ENCODE data around the gene ANK2. TPM values are rescaled to one million over a fixed set of nuclear protein-coding genes. Genes with fewer than 3 reads are reported as not detected.

The ANK2 gene
- total RNA-seq, 4 donors from 2014 or later, result 25.9 to 64.4 (median 55.4) TPM

GRCh38 chr4:113056318-113056717 lies 6.9 kb downstream of the ANK2 start:
- Histone ChIP-seq H3K36me3 (no peaks in the 10 kb centered on the region), H3K27me3 (no peaks in the 10 kb centered on the region), H3K4me3 (replicated peaks in 1 of 3) (no peak overlapping the region), H3K9me3 (no peaks in the 10 kb centered on the region), H3K4me1 (no peaks in the 10 kb centered on the region), H3K27ac (no peak overlapping the region)
- TF ChIP-seq CTCF (IDR thresholded peaks at IDR 0.05), result no peak
- TF ChIP-seq POLR2A (IDR thresholded peaks at IDR 0.05), result no peak
- no peak for DNase-seq
- 84 to 85% methylated on average over 2 of the region's 2 CpGs for WGBS, 2 donors
- intact Hi-C loops (cut with DNase I), result no loop called here

- H3K9me3 ChIP-seq, result no peaks in the 10 kb centered on the region
- WGBS, 2 donors, result 95 to 98% methylated on average over 1 of the region's 1 CpG
- no peaks in the 10 kb centered on the region for H3K27me3 ChIP-seq
- no peak for TF ChIP-seq POLR2A (IDR thresholded peaks at IDR 0.05)
- no peak for TF ChIP-seq CTCF (IDR thresholded peaks at IDR 0.05)
- no peaks in the 10 kb centered on the region for H3K4me1 ChIP-seq
- intact Hi-C loops (cut with DNase I), result no loop called here
- H3K27ac ChIP-seq, result no peak overlapping the region
- no peak overlapping the region for H3K4me3 ChIP-seq (replicated peaks in 1 of 3)
- DNase-seq, result no peak
- H3K36me3 ChIP-seq, result no peaks in the 10 kb centered on the region
Observed at GRCh38 chr4:113057891-113058290, 8.4 kb downstream of the ANK2 start.

GRCh38 chr4:113059449-113060182 lies 10.2 kb downstream of the ANK2 start:
- Histone ChIP-seq H3K27ac (no peak overlapping the region), H3K4me1 (no peaks in the 10 kb centered on the region), H3K4me3 (replicated peaks in 1 of 3) (no peak overlapping the region), H3K9me3 (peaks cover 5% of the 10 kb centered on the region), H3K36me3 (no peaks in the 10 kb centered on the region), H3K27me3 (no peaks in the 10 kb centered on the region)
- intact Hi-C loops (cut with DNase I), result no loop called here
- no peak for TF ChIP-seq CTCF (IDR thresholded peaks at IDR 0.05)
- TF ChIP-seq POLR2A (IDR thresholded peaks at IDR 0.05), result no peak
- 84 to 86% methylated on average over 3 of the region's 3 CpGs for WGBS, 2 donors
- no peak for DNase-seq

- TF ChIP-seq CTCF (IDR thresholded peaks at IDR 0.05), result no peak
- TF ChIP-seq POLR2A (IDR thresholded peaks at IDR 0.05), result no peak
- Histone ChIP-seq H3K4me3 (replicated peaks in 1 of 3) (no peak overlapping the region), H3K27ac (no peak overlapping the region), H3K36me3 (no peaks in the 10 kb centered on the region), H3K4me1 (no peaks in the 10 kb centered on the region), H3K27me3 (no peaks in the 10 kb centered on the region), H3K9me3 (peaks cover 5% of the 10 kb centered on the region)
- intact Hi-C loops (cut with DNase I), result no loop called here
- DNase-seq, result no peak
Observed at GRCh38 chr4:113060853-113061252, 11.4 kb downstream of the ANK2 start.

GRCh38 chr4:113064244-113064643 lies 14.8 kb downstream of the ANK2 start:
- intact Hi-C loops (cut with DNase I), result no loop called here
- 32 to 36% methylated on average over 5 of the region's 5 CpGs for WGBS, 2 donors
- no peaks in the 10 kb centered on the region for H3K4me1 ChIP-seq

More at GRCh38 chr4:113064244-113064643, 14.8 kb downstream of the ANK2 start:
- TF ChIP-seq CTCF (IDR thresholded peaks at IDR 0.05), result no peak
- TF ChIP-seq POLR2A (IDR thresholded peaks at IDR 0.05), result no peak
- Histone ChIP-seq H3K27me3 (no peaks in the 10 kb centered on the region), H3K27ac (no peak overlapping the region), H3K9me3 (peaks cover 5% of the 10 kb centered on the region), H3K4me3 (replicated peaks in 1 of 3) (no peak overlapping the region), H3K36me3 (no peaks in the 10 kb centered on the region)
- no peak for DNase-seq

Data from thyroid gland (tissue), 4 donors.